Breast epithelium (tissue), 3 donors: ENCODE results near the gene BRINP1.

ENCODE experiments used
- POLR2A ChIP-seq: fragments of 450-650 bp; IDR thresholded peaks from one replicate; pipeline ENCODE4 v1.6.1; 2016; ENCODE audit warnings: antibody characterized with exemption, mild to moderate bottlenecking, moderate library complexity
- POLR2AphosphoS5 ChIP-seq, 3 donors: sonication (generic); formaldehyde crosslinking; IDR thresholded peaks; one replicate each; pipeline ENCODE4 v1.6.1; 2017; ENCODE audit warnings: antibody characterized with exemption in 3 of 3
- TF ChIP-seq, protein P1 (sequence below), 3 donors: fragments of 450-650 bp; IDR thresholded peaks; one replicate each; pipeline ENCODE4 v1.5.1; 2016 to 2017; ENCODE audit warnings: antibody characterized with exemption in 3 of 3, mild to moderate bottlenecking in 3 of 3, moderate library complexity in 3 of 3

DNA sequence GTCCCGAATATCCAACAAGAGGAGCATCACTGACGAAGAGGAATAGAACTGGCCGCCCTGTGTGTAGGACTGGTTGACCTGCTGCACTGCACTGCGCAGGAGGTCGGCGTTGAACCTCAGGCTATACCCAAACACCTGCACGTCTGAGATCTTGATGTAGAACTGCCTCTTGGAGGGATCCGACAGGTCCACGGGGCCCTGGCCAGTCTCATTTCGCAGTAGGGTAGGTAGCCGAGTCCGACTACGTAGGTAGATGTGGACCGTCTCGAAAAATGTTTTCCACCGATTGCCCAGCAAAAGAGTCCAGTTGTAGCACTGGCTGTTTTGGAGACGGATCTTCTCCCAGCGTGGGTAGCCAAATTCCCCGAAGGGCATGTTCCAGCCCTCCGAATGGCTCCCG lies 202.0 kb downstream of the BRINP1 start:
- TF ChIP-seq, protein P1, sequence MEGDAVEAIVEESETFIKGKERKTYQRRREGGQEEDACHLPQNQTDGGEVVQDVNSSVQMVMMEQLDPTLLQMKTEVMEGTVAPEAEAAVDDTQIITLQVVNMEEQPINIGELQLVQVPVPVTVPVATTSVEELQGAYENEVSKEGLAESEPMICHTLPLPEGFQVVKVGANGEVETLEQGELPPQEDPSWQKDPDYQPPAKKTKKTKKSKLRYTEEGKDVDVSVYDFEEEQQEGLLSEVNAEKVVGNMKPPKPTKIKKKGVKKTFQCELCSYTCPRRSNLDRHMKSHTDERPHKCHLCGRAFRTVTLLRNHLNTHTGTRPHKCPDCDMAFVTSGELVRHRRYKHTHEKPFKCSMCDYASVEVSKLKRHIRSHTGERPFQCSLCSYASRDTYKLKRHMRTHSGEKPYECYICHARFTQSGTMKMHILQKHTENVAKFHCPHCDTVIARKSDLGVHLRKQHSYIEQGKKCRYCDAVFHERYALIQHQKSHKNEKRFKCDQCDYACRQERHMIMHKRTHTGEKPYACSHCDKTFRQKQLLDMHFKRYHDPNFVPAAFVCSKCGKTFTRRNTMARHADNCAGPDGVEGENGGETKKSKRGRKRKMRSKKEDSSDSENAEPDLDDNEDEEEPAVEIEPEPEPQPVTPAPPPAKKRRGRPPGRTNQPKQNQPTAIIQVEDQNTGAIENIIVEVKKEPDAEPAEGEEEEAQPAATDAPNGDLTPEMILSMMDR (IDR thresholded peaks at IDR 0.05), result no peak
- TF ChIP-seq POLR2A (no peak), POLR2AphosphoS5 (IDR thresholded peaks at IDR 0.05) (no peak)
